ENCODE measurements around the gene JADE2.

JADE2 gene

DNA sequence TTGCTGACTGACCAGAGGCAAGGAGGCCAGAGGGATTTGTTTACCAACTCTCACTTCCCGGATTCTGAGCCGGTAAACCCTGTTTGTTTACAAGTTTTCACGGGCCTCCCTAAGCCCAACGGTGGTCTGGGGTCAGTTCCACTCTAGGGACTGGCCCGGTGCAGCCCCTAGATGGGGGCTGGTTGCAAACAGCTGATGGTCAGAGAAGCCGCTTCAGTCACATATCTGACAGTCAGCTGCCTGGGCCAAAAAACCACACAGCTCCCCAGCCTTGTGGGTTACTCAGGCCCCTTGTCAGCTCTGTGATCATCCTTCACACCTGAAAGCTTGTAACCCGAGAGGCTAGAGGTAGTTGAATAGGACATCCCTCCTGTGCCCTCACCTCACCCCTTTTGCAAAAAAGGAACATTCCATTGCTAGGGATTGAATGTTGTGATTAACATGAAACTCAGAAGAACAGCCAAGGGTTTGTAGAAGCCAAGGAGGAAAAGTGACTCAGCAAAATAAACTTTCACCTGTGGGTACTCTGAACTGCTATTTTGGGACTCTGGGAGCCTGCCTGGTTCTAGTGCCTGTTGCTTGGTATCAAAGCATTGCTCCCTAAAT is 66.8 kb downstream of the JADE2 start (continued):
- TF ChIP-seq SCRT1 (tag by site-specific recombination; IDR thresholded peaks at IDR 0.05; ENCODE audit: borderline replicate concordance) (peak; percentile 55; the same call in 1 of the 2 replicates), ZNF37A (tag by site-specific recombination; IDR thresholded peaks at IDR 0.05) (no peak)

DNA sequence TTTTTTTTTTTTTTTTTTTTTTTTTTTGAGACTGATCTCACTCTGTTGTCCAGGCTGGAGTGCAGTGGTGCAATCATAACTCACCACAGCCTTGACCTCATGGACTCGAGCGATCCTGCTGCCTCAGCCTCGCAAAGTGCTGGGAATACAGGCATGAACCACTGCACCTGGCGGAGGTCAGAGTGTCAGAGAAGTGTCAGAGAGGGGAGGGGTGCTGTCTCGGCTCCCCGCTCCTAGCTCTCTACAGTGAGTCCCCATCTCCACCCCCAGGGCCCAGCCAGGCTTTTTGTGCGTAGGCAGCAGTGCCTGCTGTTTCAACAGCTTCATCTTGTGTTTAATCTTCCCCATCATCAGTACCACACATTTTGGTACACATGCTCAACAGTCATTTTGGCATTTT is 68.9 kb downstream of the JADE2 start:
- H3K4me1 ChIP-seq (ENCODE audit: control insufficient read depth, insufficient read depth, low read length): no peaks in the 10 kb centered on the region
- H3K36me3 ChIP-seq (ENCODE audit: control insufficient read depth in 2 of 2, insufficient read depth in 1 of 2, low read length in 2 of 2): no peaks in the 10 kb centered on the region; a peak in 1 of 3 replicates
- CTCF ChIA-PET: no interaction called here
- no peak for TF ChIP-seq ZBTB20 (tag by site-specific recombination; IDR thresholded peaks at IDR 0.05)
- no peak for TF ChIP-seq ZNF555 (tag by site-specific recombination; conservative IDR thresholded peaks at IDR 0.05)
- TF ChIP-seq, protein P1, sequence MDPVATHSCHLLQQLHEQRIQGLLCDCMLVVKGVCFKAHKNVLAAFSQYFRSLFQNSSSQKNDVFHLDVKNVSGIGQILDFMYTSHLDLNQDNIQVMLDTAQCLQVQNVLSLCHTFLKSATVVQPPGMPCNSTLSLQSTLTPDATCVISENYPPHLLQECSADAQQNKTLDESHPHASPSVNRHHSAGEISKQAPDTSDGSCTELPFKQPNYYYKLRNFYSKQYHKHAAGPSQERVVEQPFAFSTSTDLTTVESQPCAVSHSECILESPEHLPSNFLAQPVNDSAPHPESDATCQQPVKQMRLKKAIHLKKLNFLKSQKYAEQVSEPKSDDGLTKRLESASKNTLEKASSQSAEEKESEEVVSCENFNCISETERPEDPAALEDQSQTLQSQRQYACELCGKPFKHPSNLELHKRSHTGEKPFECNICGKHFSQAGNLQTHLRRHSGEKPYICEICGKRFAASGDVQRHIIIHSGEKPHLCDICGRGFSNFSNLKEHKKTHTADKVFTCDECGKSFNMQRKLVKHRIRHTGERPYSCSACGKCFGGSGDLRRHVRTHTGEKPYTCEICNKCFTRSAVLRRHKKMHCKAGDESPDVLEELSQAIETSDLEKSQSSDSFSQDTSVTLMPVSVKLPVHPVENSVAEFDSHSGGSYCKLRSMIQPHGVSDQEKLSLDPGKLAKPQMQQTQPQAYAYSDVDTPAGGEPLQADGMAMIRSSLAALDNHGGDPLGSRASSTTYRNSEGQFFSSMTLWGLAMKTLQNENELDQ (tag by site-specific recombination; IDR thresholded peaks at IDR 0.05; ENCODE audit: low read depth): no peak
- TF ChIP-seq ZNF175 (tag by site-specific recombination; IDR thresholded peaks at IDR 0.05): no peak
- TF ChIP-seq ZBTB8A (tag by site-specific recombination; IDR thresholded peaks at IDR 0.05): no peak
- TF ChIP-seq ZNF624 (tag by site-specific recombination; IDR thresholded peaks at IDR 0.05): no peak
- H3K9me3 ChIP-seq (ENCODE audit: control insufficient read depth, insufficient read depth, low read depth, low read length): no peaks in the 10 kb centered on the region
- POLR2A ChIA-PET: no interaction called here
- no peak overlapping the region for H3K27ac ChIP-seq (ENCODE audit: extremely low read depth, low read depth, low read length)
- no peak overlapping the region for H3K4me3 ChIP-seq (ENCODE audit: low read depth, low read length)

DNA sequence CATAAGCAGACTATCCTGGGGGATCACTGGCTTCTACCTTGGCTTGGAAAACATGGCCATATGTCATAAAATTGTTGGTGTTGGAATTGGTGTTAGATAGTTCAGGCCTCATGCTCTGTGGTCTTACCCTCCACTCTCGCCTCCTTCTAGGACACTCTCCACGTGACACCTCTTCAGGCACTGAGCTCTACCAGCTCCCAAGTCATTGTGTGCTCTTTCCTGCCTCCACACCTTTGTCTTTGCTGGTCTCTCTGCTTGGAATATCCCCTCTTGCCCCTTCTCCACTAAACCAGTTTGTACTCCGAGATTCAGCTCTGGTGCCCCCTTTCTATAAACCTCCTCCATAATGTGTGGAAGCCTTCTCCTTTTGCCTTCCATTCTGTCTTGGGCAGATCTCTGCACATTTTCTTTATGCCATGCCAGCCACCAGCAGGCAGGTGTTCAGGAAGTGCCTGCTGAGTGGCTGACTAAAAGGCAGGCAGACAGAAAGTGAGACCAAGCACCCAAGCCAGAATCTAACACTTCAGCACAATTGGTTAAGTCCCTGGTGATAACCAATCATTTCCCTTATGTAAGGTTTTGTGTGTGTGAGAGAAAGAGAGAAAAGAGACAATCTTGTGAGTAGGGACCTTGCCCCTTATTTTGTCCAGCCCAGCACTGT is 69.5 kb downstream of the JADE2 start:
- Histone ChIP-seq H3K9me3 (ENCODE audit: control insufficient read depth, insufficient read depth, low read depth, low read length) (no peaks in the 10 kb centered on the region), H3K27ac (ENCODE audit: extremely low read depth, low read depth, low read length) (no peak overlapping the region), H3K4me3 (ENCODE audit: low read depth, low read length) (no peak overlapping the region), H3K36me3 (ENCODE audit: control insufficient read depth in 2 of 2, insufficient read depth in 1 of 2, low read length in 2 of 2) (no peaks in the 10 kb centered on the region; a peak in 1 of 3 replicates), H3K4me1 (ENCODE audit: control insufficient read depth, insufficient read depth, low read length) (no peaks in the 10 kb centered on the region)
- TF ChIP-seq ZNF239 (tag by site-specific recombination; IDR thresholded peaks at IDR 0.05): no peak
- TF ChIP-seq, protein P2, sequence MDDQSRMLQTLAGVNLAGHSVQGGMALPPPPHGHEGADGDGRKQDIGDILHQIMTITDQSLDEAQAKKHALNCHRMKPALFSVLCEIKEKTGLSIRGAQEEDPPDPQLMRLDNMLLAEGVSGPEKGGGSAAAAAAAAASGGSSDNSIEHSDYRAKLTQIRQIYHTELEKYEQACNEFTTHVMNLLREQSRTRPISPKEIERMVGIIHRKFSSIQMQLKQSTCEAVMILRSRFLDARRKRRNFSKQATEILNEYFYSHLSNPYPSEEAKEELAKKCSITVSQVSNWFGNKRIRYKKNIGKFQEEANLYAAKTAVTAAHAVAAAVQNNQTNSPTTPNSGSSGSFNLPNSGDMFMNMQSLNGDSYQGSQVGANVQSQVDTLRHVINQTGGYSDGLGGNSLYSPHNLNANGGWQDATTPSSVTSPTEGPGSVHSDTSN (CRISPR knock-in tag; IDR thresholded peaks at IDR 0.05): no peak
- POLR2A ChIA-PET: no interaction called here
- CTCF ChIA-PET: interaction anchor here (2.4 kb wide), 1 partner anchor 8 kb away, joined by 11 read pairs; no protein-coding TSS in a partner anchor

DNA sequence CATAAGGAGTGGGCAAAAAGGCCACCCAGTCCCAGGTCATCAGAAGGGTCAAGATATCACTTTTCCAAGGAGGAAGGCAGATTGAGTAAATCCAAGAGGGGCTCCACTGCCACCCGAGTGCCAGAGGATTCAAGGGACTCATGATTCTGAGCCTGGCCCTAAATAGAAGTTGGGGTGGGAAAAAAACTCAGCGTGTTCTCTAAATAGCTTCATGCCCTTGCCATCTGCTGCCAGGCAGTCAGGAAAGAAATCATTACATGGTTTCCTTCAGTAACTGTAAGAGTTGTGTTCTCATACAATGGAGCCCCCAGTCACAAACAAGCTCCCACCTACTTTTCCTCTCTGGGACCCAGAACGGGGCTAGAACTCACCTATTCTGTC is 70.0 kb downstream of the JADE2 start:
- no peaks in the 10 kb centered on the region for H3K9me3 ChIP-seq (ENCODE audit: control insufficient read depth, insufficient read depth, low read depth, low read length)
- CTCF ChIA-PET: interaction anchor here (2.4 kb wide), 1 partner anchor 8 kb away, joined by 11 read pairs; no protein-coding TSS in a partner anchor
- H3K4me3 ChIP-seq (ENCODE audit: low read depth, low read length): no peak overlapping the region
- no peak overlapping the region for H3K27ac ChIP-seq (ENCODE audit: extremely low read depth, low read depth, low read length)
- H3K36me3 ChIP-seq (ENCODE audit: control insufficient read depth in 2 of 2, insufficient read depth in 1 of 2, low read length in 2 of 2): no peaks in the 10 kb centered on the region; a peak in 1 of 3 replicates
- POLR2A ChIA-PET: interaction anchor here (0.7 kb wide), 1 partner anchor 42 kb away, joined by 6 read pairs; no protein-coding TSS in a partner anchor
- H3K4me1 ChIP-seq (ENCODE audit: control insufficient read depth, insufficient read depth, low read length): no peaks in the 10 kb centered on the region
- TF ChIP-seq ZNF132 (tag by site-specific recombination; IDR thresholded peaks at IDR 0.05; ENCODE audit: borderline replicate concordance) (no peak), IKZF3 (tag by site-specific recombination; IDR thresholded peaks at IDR 0.05) (no peak), ZNF114 (tag by site-specific recombination; IDR thresholded peaks at IDR 0.05) (no peak), ZNF544 (tag by site-specific recombination; IDR thresholded peaks at IDR 0.05) (no peak), ZNF174 (tag by site-specific recombination; IDR thresholded peaks at IDR 0.05) (no peak), ZNF843 (tag by site-specific recombination; IDR thresholded peaks at IDR 0.05) (no peak), ZNF701 (tag by site-specific recombination; IDR thresholded peaks at IDR 0.05) (no peak)
- TF ChIP-seq, protein P3, sequence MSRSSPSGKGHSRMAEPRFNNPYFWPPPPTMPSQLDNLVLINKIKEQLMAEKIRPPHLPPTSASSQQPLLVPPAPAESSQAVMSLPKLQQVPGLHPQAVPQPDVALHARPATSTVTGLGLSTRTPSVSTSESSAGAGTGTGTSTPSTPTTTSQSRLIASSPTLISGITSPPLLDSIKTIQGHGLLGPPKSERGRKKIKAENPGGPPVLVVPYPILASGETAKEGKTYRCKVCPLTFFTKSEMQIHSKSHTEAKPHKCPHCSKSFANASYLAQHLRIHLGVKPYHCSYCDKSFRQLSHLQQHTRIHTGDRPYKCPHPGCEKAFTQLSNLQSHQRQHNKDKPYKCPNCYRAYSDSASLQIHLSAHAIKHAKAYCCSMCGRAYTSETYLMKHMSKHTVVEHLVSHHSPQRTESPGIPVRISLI (tag by site-specific recombination; IDR thresholded peaks at IDR 0.05): no peak
- TF ChIP-seq, protein P4, sequence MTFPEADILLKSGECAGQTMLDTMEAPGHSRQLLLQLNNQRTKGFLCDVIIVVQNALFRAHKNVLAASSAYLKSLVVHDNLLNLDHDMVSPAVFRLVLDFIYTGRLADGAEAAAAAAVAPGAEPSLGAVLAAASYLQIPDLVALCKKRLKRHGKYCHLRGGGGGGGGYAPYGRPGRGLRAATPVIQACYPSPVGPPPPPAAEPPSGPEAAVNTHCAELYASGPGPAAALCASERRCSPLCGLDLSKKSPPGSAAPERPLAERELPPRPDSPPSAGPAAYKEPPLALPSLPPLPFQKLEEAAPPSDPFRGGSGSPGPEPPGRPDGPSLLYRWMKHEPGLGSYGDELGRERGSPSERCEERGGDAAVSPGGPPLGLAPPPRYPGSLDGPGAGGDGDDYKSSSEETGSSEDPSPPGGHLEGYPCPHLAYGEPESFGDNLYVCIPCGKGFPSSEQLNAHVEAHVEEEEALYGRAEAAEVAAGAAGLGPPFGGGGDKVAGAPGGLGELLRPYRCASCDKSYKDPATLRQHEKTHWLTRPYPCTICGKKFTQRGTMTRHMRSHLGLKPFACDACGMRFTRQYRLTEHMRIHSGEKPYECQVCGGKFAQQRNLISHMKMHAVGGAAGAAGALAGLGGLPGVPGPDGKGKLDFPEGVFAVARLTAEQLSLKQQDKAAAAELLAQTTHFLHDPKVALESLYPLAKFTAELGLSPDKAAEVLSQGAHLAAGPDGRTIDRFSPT (tag by site-specific recombination; IDR thresholded peaks at IDR 0.05): no peak
- TF ChIP-seq, protein P5, sequence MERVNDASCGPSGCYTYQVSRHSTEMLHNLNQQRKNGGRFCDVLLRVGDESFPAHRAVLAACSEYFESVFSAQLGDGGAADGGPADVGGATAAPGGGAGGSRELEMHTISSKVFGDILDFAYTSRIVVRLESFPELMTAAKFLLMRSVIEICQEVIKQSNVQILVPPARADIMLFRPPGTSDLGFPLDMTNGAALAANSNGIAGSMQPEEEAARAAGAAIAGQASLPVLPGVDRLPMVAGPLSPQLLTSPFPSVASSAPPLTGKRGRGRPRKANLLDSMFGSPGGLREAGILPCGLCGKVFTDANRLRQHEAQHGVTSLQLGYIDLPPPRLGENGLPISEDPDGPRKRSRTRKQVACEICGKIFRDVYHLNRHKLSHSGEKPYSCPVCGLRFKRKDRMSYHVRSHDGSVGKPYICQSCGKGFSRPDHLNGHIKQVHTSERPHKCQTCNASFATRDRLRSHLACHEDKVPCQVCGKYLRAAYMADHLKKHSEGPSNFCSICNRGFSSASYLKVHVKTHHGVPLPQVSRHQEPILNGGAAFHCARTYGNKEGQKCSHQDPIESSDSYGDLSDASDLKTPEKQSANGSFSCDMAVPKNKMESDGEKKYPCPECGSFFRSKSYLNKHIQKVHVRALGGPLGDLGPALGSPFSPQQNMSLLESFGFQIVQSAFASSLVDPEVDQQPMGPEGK (tag by site-specific recombination; IDR thresholded peaks at IDR 0.05): no peak
